Raji (cell line): ENCODE data around the gene DCXR.

Source experiments
- POLR2A ChIP-seq: IDR thresholded peaks from 2 replicates; pipeline ENCODE4 v1.6.1; 2011; ENCODE audit warnings: low read depth, low read length, control low read depth; ENCODE audit not compliant: insufficient read depth

DCXR gene

GRCh38 chr17:82007495-82008257 lies 29.8 kb downstream of the DCXR start:
- TF ChIP-seq POLR2A = no peak

GRCh38 chr17:82007228-82007494 lies 30.3 kb downstream of the DCXR start:
- no peak for TF ChIP-seq POLR2A

- no peak for TF ChIP-seq POLR2A
Observed at GRCh38 chr17:82006468-82007227, 30.8 kb downstream of the DCXR start.

GRCh38 chr17:82005701-82006348 lies 31.7 kb downstream of the DCXR start:
- TF ChIP-seq POLR2A = no peak

- TF ChIP-seq POLR2A = no peak
Observed at GRCh38 chr17:82004517-82005455, 32.7 kb downstream of the DCXR start.

GRCh38 chr17:82003411-82004381 lies 33.8 kb downstream of the DCXR start:
- no peak for TF ChIP-seq POLR2A

GRCh38 chr17:82001571-82002056 lies 35.9 kb downstream of the DCXR start:
- no peak for TF ChIP-seq POLR2A

- no peak for TF ChIP-seq POLR2A
Observed at GRCh38 chr17:82000803-82001570, 36.5 kb downstream of the DCXR start.

GRCh38 chr17:81999976-82000802 lies 37.3 kb downstream of the DCXR start:
- TF ChIP-seq POLR2A = no peak

- TF ChIP-seq POLR2A = no peak
Observed at GRCh38 chr17:81999587-81999975, 37.9 kb downstream of the DCXR start.

- no peak for TF ChIP-seq POLR2A
Observed at GRCh38 chr17:81998691-81999438, 38.6 kb downstream of the DCXR start.

GRCh38 chr17:81998212-81998611 lies 39.3 kb downstream of the DCXR start:
- TF ChIP-seq POLR2A = no peak
